ENCODE results near the gene GPRIN3. TPM values are rescaled to one million over a fixed set of nuclear protein-coding genes. Genes with fewer than 3 reads are reported as not detected.

GPRIN3 gene
- total and polyA plus RNA-seq, 2 donors (not counting 3 experiments of a cell fraction or from before 2014, with no cell fraction given), result 0.17 to 2.2 TPM

- Histone ChIP-seq H2AFZ (ENCODE audit: low read depth, low read length) (no peak overlapping the region), H4K20me1 (replicated peaks; ENCODE audit: control insufficient read depth, extremely low read depth, insufficient read depth, low read length) (no peaks in the 10 kb centered on the region), H3K4me2 (ENCODE audit: insufficient read depth, low read length) (no peak overlapping the region), H3K36me3 (ENCODE audit: control insufficient read depth in 2 of 2, extremely low read depth in 1 of 2, insufficient read depth in 2 of 2, low read length in 2 of 2) (no peaks in the 10 kb centered on the region), H3K9me3 (replicated peaks; ENCODE audit: control insufficient read depth, insufficient read depth, low read length) (no peaks in the 10 kb centered on the region), H3K9ac (replicated peaks; ENCODE audit: extremely low read depth, insufficient read depth, low read length) (no peak overlapping the region), H3K4me3 (replicated peaks in 1 of 3; ENCODE audit: insufficient read depth in 1 of 3, low read depth in 1 of 3, low read length in 3 of 3) (no peak overlapping the region), H3K27ac (ENCODE audit: insufficient read depth, low read depth, low read length) (no peak overlapping the region), H3K27me3 (ENCODE audit: control insufficient read depth in 2 of 2, insufficient read depth in 2 of 2, low read length in 2 of 2) (peaks cover 0 to 3% of the 10 kb centered on the region in 2 experiments), H3K4me1 (ENCODE audit: control insufficient read depth, extremely low read depth, insufficient read depth, low read length) (no peaks in the 10 kb centered on the region), H3K79me2 (ENCODE audit: control insufficient read depth, insufficient read depth, low read length) (no peaks in the 10 kb centered on the region), H3K9me1 (replicated peaks; ENCODE audit: control insufficient read depth, extremely low read depth, insufficient read depth, low read length) (no peaks in the 10 kb centered on the region)
- TF ChIP-seq POLR2A (IDR thresholded peaks at IDR 0.05; ENCODE audit: low read depth, low read length) (no peak), GATA2 (IDR thresholded peaks at IDR 0.05; ENCODE audit: insufficient read depth, insufficient read length, low read depth, low read length) (no peak), JUN (IDR thresholded peaks at IDR 0.05; ENCODE audit: borderline replicate concordance, insufficient read depth, insufficient read length, low read depth) (no peak), FOS (IDR thresholded peaks at IDR 0.05; ENCODE audit: borderline replicate concordance, insufficient read depth, low read length) (no peak)
- FAIRE-seq (no peak), DNase-seq (ENCODE audit: low read depth, low spot score) (no peak)
- no TSS peak for BruUV-seq (replicated peaks)
- ChIA-PET POLR2A (no interaction called here), CTCF (no interaction called here)
- intact Hi-C loops (cut with micrococcal nuclease) (no loop called here), dilution Hi-C loops (cut with MboI; ENCODE audit: extremely low pct_ligation_motif_present, low sequenced_read_pairs) (no loop called here)
Measured at GRCh38 chr4:89344571-89344970, 37.0 kb upstream of the GPRIN3 start.

- H2AFZ ChIP-seq (ENCODE audit: low read depth, low read length), result no peak overlapping the region
- no peak overlapping the region for H3K4me2 ChIP-seq (ENCODE audit: insufficient read depth, low read length)
- BruUV-seq (replicated peaks), result no TSS peak
- H3K27me3 ChIP-seq (ENCODE audit: control insufficient read depth in 2 of 2, insufficient read depth in 2 of 2, low read length in 2 of 2), result peaks cover 6 to 8% of the 10 kb centered on the region in 2 experiments
- H3K36me3 ChIP-seq (ENCODE audit: control insufficient read depth in 2 of 2, extremely low read depth in 1 of 2, insufficient read depth in 2 of 2, low read length in 2 of 2), result no peaks in the 10 kb centered on the region
- no peaks in the 10 kb centered on the region for H3K4me1 ChIP-seq (ENCODE audit: control insufficient read depth, extremely low read depth, insufficient read depth, low read length)
- no peak overlapping the region for H3K27ac ChIP-seq (ENCODE audit: insufficient read depth, low read depth, low read length)
- intact Hi-C loops (cut with micrococcal nuclease), result no loop called here
- dilution Hi-C loops (cut with MboI; ENCODE audit: extremely low pct_ligation_motif_present, low sequenced_read_pairs), result no loop called here
- no peaks in the 10 kb centered on the region for H3K9me3 ChIP-seq (replicated peaks; ENCODE audit: control insufficient read depth, insufficient read depth, low read length)
- ChIA-PET CTCF (no interaction called here), POLR2A (no interaction called here)
- FAIRE-seq (no peak), DNase-seq (ENCODE audit: low read depth, low spot score) (no peak)
- H3K9ac ChIP-seq (replicated peaks; ENCODE audit: extremely low read depth, insufficient read depth, low read length), result no peak overlapping the region
- no peaks in the 10 kb centered on the region for H3K79me2 ChIP-seq (ENCODE audit: control insufficient read depth, insufficient read depth, low read length)
- no peaks in the 10 kb centered on the region for H4K20me1 ChIP-seq (replicated peaks; ENCODE audit: control insufficient read depth, extremely low read depth, insufficient read depth, low read length)
- TF ChIP-seq POLR2A (IDR thresholded peaks at IDR 0.05; ENCODE audit: low read depth, low read length), result no peak
- TF ChIP-seq JUN (IDR thresholded peaks at IDR 0.05; ENCODE audit: borderline replicate concordance, insufficient read depth, insufficient read length, low read depth), result no peak
- no peak for TF ChIP-seq POLR2AphosphoS5 (IDR thresholded peaks at IDR 0.05; ENCODE audit: insufficient read depth, low read depth, low read length)
- no peak for TF ChIP-seq GATA2 (IDR thresholded peaks at IDR 0.05; ENCODE audit: insufficient read depth, insufficient read length, low read depth, low read length)
- TF ChIP-seq MYC (IDR thresholded peaks at IDR 0.05; ENCODE audit: low read depth, low read length), result no peak
- no peak for TF ChIP-seq FOS (IDR thresholded peaks at IDR 0.05; ENCODE audit: borderline replicate concordance, insufficient read depth, low read length)
- no peak for TF ChIP-seq CTCF (IDR thresholded peaks at IDR 0.05; ENCODE audit: extremely low read depth in 1 of 2, insufficient read depth in 1 of 2, low read depth in 1 of 2, low read length in 2 of 2)
- no peak for TF ChIP-seq MAX (IDR thresholded peaks at IDR 0.05; ENCODE audit: insufficient read depth, insufficient read length)
- no peak for TF ChIP-seq EZH2 (IDR thresholded peaks at IDR 0.05; ENCODE audit: borderline replicate concordance, low read depth, low read length, severe bottlenecking)
- no peaks in the 10 kb centered on the region for H3K9me1 ChIP-seq (replicated peaks; ENCODE audit: control insufficient read depth, extremely low read depth, insufficient read depth, low read length)
- no peak overlapping the region for H3K4me3 ChIP-seq (replicated peaks in 1 of 3; ENCODE audit: insufficient read depth in 1 of 3, low read depth in 1 of 3, low read length in 3 of 3)
Measured at GRCh38 chr4:89338206-89338605, 30.6 kb upstream of the GPRIN3 start.
